Erythroblast (primary cell): Measurements from ENCODE around the gene MFAP4.

Source experiments
- GATA1 ChIP-seq: IDR thresholded peaks from 2 replicates; pipeline ENCODE4 v1.6.1; 2011; ENCODE audit warnings: low read depth, mild to moderate bottlenecking, control low read depth, low read length, moderate library complexity
- POLR2A ChIP-seq: IDR thresholded peaks from 2 replicates; pipeline ENCODE4 v1.6.1; 2011; ENCODE audit warnings: mild to moderate bottlenecking, low read length

DNA sequence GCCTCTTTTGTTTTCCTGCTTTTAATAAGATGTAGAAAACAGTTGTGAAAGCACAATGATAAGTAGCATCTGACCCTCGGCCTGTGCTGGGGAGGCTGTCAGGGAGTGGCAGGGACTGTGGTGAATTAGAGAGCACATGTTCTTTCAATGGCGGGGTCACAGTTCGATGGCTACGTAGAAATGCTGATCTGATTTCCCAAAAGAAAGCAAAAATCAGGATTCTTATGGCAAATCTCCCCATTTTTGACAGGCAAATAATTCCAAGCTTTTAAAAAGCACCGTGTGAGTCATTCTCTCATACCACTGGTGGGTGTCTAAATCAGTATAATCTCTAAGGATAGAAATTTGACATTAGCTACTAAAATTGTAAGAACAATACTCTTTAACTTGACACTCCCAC lies 12.9 kb downstream of the MFAP4 start:
- TF ChIP-seq POLR2A (no peak), GATA1 (no peak)
